GM12878 (cell line): ENCODE data around the gene EPHA4. TPM values are rescaled to one million over a fixed set of nuclear protein-coding genes. Genes with fewer than 3 reads are reported as not detected.
A peak's percentile ranks its signal among the peaks of the same experiment; 100 is the strongest.

Experiments
- ATAC-seq: fragments of 200-7000 bp; cut with Tn5 transposase; 3 replicates; pipeline ENCODE4 v1.9.1; 2020; ENCODE audit warnings: mild to moderate bottlenecking, moderate library complexity
- BruUV-seq: library from RNA; stranded (reverse); fragments of 400-500 nt; replicated peaks from 2 replicates; lab custom pipeline; 2021; lab: Mats Ljungman, UMichigan
- CTCF ChIA-PET: fragments of 300-600 bp; sonication (Branson Sonifier 250); formaldehyde crosslinking; extraction: SDS; loops from one replicate; lab custom pipeline; 2021; ENCODE audit warnings: inconsistent platforms; lab: Yijun Ruan, JAX
- POLR2A ChIA-PET: fragments of 350-600 bp; formaldehyde crosslinking; extraction: SDS; loops from one replicate; lab custom pipeline; 2021; ENCODE audit warnings: inconsistent platforms; lab: Charles Lee
- RAD21 ChIA-PET: fragments of 300-600 bp; sonication (Branson Sonifier 250); formaldehyde crosslinking; loops from one replicate; lab custom pipeline; 2023; ENCODE audit warnings: antibody characterized with exemption; ENCODE audit not compliant: unreplicated experiment; lab: Charles Lee
- SMC1A ChIA-PET: fragments of 300-600 bp; sonication (Branson Sonifier 250); formaldehyde crosslinking; loops from one replicate; lab custom pipeline; 2023; ENCODE audit not compliant: unreplicated experiment, uncharacterized antibody; lab: Charles Lee
- DNase-seq: peaks from one replicate; pipeline ENCODE4 v3.0.0-alpha.2; 2011; ENCODE audit warnings: low read depth, low spot score
- FAIRE-seq: peaks from 3 replicates; lab custom pipeline; 2011; peaks lifted over from hg19 to GRCh38; lab: Jason Lieb, UNC
- H2AFZ ChIP-seq: 2 replicates; pipeline ENCODE4 v1.6.0; 2011; ENCODE audit warnings: low read depth, low read length, control low read depth; ENCODE audit not compliant: control insufficient read depth
- H3K27ac ChIP-seq: 2 replicates; pipeline ENCODE4 v1.5.1; 2011; ENCODE audit warnings: control low read depth; ENCODE audit not compliant: control insufficient read depth, insufficient read depth
- H3K27me3 ChIP-seq, 2 experiments: replicated peaks in 1 of 2; 2 replicates each; pipeline versions ENCODE4 v1.6.0 to v1.6.1; 2011; ENCODE audit warnings: low read length in 1 of 2; ENCODE audit not compliant: control insufficient read depth in 2 of 2, insufficient read depth in 2 of 2
- H3K36me3 ChIP-seq, 2 experiments: 2 replicates each; pipeline ENCODE4 v1.5.1; 2011; ENCODE audit warnings: low read length in 1 of 2; ENCODE audit not compliant: control insufficient read depth in 2 of 2, insufficient read depth in 2 of 2
- H3K4me1 ChIP-seq: 2 replicates; pipeline ENCODE4 v1.6.1; 2011; ENCODE audit warnings: mild to moderate bottlenecking, low read length, moderate library complexity, mixed read lengths; ENCODE audit not compliant: control insufficient read depth, insufficient read depth
- H3K4me2 ChIP-seq: 2 replicates; pipeline ENCODE4 v1.6.0; 2011; ENCODE audit warnings: control low read depth; ENCODE audit not compliant: control insufficient read depth, insufficient read depth
- H3K4me3 ChIP-seq: fragments of 200-600 bp; sonication (generic); 2 replicates; pipeline ENCODE4 v1.5.1; 2016
- H3K79me2 ChIP-seq: 2 replicates; pipeline ENCODE4 v1.6.0; 2011; ENCODE audit warnings: low read length; ENCODE audit not compliant: control insufficient read depth, insufficient read depth
- H3K9ac ChIP-seq: 2 replicates; pipeline ENCODE4 v1.8.0; 2011; ENCODE audit warnings: low read length, control low read depth, mixed read lengths; ENCODE audit not compliant: control insufficient read depth, insufficient read depth
- H3K9me3 ChIP-seq: replicated peaks from 3 replicates; pipeline ENCODE4 v1.5.1; 2011; ENCODE audit warnings: mild to moderate bottlenecking, low read length; ENCODE audit not compliant: control insufficient read depth, insufficient read depth
- H4K20me1 ChIP-seq: 2 replicates; pipeline ENCODE4 v1.6.0; 2011; ENCODE audit not compliant: control insufficient read depth, insufficient read depth
- CEBPB ChIP-seq, 2 experiments: fragments of 150-350 bp in 1 of 2; IDR thresholded peaks; 2 replicates each; pipeline ENCODE4 v1.6.1; 2012 to 2014; ENCODE audit warnings: low read depth in 2 of 2, low read length in 2 of 2, borderline replicate concordance in 1 of 2, inconsistent platforms in 1 of 2
- CREB1 ChIP-seq: IDR thresholded peaks from 2 replicates; pipeline ENCODE4 v1.6.1; 2012; ENCODE audit warnings: low read depth, mild to moderate bottlenecking, inconsistent platforms
- EP300 ChIP-seq, 2 experiments: fragments of 150-350 bp in 1 of 2; IDR thresholded peaks; 2 replicates each; pipeline ENCODE4 v1.6.1; 2011 to 2012; ENCODE audit warnings: low read depth in 2 of 2, low read length in 2 of 2, borderline replicate concordance in 1 of 2, improper control_type of control experiment in 1 of 2, inconsistent platforms in 1 of 2; ENCODE audit not compliant: control insufficient read depth in 1 of 2
- FOXK2 ChIP-seq: fragments of 450-650 bp; IDR thresholded peaks from 2 replicates; pipeline ENCODE4 v1.6.1; 2017; ENCODE audit warnings: mild to moderate bottlenecking, moderate library complexity
- GATAD2B ChIP-seq: fragments of 450-650 bp; conservative IDR thresholded peaks from 2 replicates; pipeline ENCODE4 v1.6.1; 2017; ENCODE audit warnings: low read depth, mild to moderate bottlenecking, moderate library complexity
- IKZF1 ChIP-seq: fragments of 450-650 bp; conservative IDR thresholded peaks from 2 replicates; pipeline ENCODE4 v1.6.1; 2017; ENCODE audit warnings: antibody characterized with exemption, mild to moderate bottlenecking
- IKZF2 ChIP-seq, 2 experiments: fragments of 450-650 bp; IDR thresholded peaks; 2 replicates each; pipeline ENCODE4 v1.6.1; 2017; ENCODE audit warnings: mild to moderate bottlenecking in 2 of 2, moderate library complexity in 2 of 2
- MTA2 ChIP-seq: fragments of 450-650 bp; IDR thresholded peaks from 2 replicates; pipeline ENCODE4 v1.6.1; 2016; ENCODE audit warnings: low read depth, mild to moderate bottlenecking, moderate library complexity
- NFIC ChIP-seq: IDR thresholded peaks from 2 replicates; pipeline ENCODE4 v1.6.1; 2012; ENCODE audit warnings: low read depth, mild to moderate bottlenecking, inconsistent platforms, low read length, moderate library complexity
- NR2F1 ChIP-seq: fragments of 450-650 bp; conservative IDR thresholded peaks from 2 replicates; pipeline ENCODE4 v1.6.1; 2017; ENCODE audit warnings: mild to moderate bottlenecking
- RAD21 ChIP-seq: IDR thresholded peaks from 2 replicates; pipeline ENCODE4 v1.6.1; 2011; ENCODE audit warnings: mild to moderate bottlenecking, low read depth, low read length, moderate library complexity; ENCODE audit not compliant: insufficient read depth
- SMC3 ChIP-seq: IDR thresholded peaks from 2 replicates; pipeline ENCODE4 v1.6.1; 2011; ENCODE audit warnings: low read length, improper control_type of control experiment, borderline replicate concordance
- TCF12 ChIP-seq: IDR thresholded peaks from 2 replicates; pipeline ENCODE4 v1.6.1; 2011; ENCODE audit warnings: low read depth, mild to moderate bottlenecking, low read length
- ZNF207 ChIP-seq: fragments of 450-650 bp; IDR thresholded peaks from 2 replicates; pipeline ENCODE4 v1.6.1; 2014; ENCODE audit warnings: antibody characterized with exemption, mild to moderate bottlenecking, borderline replicate concordance
- ZNF384 ChIP-seq: IDR thresholded peaks from 2 replicates; pipeline ENCODE4 v1.6.1; 2012; ENCODE audit warnings: low read depth, mild to moderate bottlenecking, low read length, improper control_type of control experiment, borderline replicate concordance
- ZZZ3 ChIP-seq: IDR thresholded peaks from 2 replicates; pipeline ENCODE4 v1.6.1; 2011; ENCODE audit warnings: low read depth; ENCODE audit not compliant: control insufficient read depth, insufficient read length
- WGBS: methylation state at CpG from one replicate; pipeline ENCODE4 v1.1.6; 2016; ENCODE audit warnings: low lambda C conversion rate; ENCODE audit not compliant: insufficient replicate concordance, insufficient coverage; ENCODE audit errors: missing lambda C conversion rate; 5-methylcytosine and 5-hydroxymethylcytosine counted together
- in situ Hi-C: fragments of 300-500 bp; cut with MboI; formaldehyde crosslinking; loops from 9 replicates; pipeline ENCODE4 v1.14.3; 2018; ENCODE audit warnings: mixed read lengths
- intact Hi-C: fragments of 100-400 bp; cut with micrococcal nuclease; formaldehyde crosslinking; loops from one replicate; pipeline ENCODE4 v1.14.2; 2022; ENCODE audit not compliant: unreplicated experiment
- polyA plus RNA-seq, 11 experiments: library from polyadenylated mRNA; depleted of rRNA in 4 of 11; unstranded in 6 of 11; stranded (reverse) in 5 of 11; fragments of >200 nt; fragmentation: Nextera tagmentation in 4 of 11; fragmentation: Illumina TruSeq in 1 of 11; extraction: Ambion mirVana in 4 of 11; extraction: Trizol in 1 of 11; gene quantifications; 1 replicate in 1 of 11; 2 replicates in 10 of 11; pipeline versions ENCODE4 v1.2.1 to v1.2.3, GENCODE V29; 2011 to 2016; ENCODE audit warnings: inconsistent platforms in 2 of 11, missing spikeins in 2 of 11, low read depth in 1 of 11
- total RNA-seq, 4 experiments: library from RNA; depleted of rRNA in 3 of 4; stranded (reverse); fragments of >200 nt in 3 of 4; fragmentation: Illumina TruSeq in 1 of 4; extraction: Trizol in 1 of 4; gene quantifications; 2 replicates each; pipeline versions ENCODE4 v1.2.1 to v1.2.3, GENCODE V29; 2013 to 2021
- TF ChIP-seq, protein P1 (sequence below): fragments of 150-350 bp; IDR thresholded peaks from 2 replicates; pipeline ENCODE4 v1.6.1; 2016; ENCODE audit warnings: low read depth, low read length
- TF ChIP-seq, protein P2 (sequence below): fragments of 450-650 bp; IDR thresholded peaks from 2 replicates; pipeline ENCODE4 v1.6.1; 2018; ENCODE audit warnings: mild to moderate bottlenecking, low read depth, moderate library complexity; ENCODE audit not compliant: partially characterized antibody

The EPHA4 gene
- total and polyA plus RNA-seq, 10 of the 15 experiments (the other 5 are each of a cell fraction or from before 2014, with no cell fraction given), result 0.06 to 1.5 (median 0.33) TPM; not detected in 1

DNA sequence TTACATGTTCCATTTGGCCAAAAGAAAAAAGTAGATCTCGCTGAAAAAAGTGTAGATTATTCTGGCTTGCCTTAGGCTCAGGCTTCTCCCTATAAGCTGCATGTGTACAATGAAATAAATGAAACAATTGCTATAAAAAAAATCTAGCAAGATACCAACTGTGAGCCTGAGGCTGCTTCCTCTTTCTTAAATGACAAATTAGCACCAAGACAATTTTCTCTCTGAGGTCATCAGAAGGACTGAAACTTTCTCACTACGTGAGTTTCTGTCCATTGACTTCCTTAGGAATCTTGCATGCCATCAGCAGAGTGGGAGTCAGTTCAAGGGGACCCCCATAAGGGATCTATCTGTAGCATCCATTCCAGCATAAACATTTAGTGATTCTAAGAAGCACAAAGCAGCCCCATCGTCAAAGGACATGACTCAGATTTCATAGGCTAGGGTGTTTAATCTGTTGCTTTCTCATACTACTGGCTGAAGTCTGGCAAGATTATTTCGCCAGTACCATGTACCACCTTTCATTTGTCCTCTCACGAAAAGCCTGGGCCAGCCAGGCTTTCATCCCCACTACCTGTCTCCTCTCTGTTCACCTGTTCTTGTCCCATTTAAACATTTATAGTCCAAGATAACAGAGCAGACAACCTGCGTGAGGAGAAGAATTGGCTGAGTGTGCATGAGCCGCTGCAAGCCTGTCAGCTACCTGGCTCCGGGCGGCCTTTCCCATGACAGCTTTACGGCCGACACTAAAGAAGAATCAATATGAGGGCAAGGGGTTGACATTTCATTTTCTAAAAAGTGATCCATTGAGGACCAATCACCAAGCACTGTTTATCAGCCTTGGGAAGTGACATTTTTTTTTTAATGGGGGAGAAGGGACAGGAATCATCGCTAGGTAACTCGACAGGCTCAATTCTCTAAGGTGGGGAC is 120.0 kb downstream of the EPHA4 start:
- DNase-seq (no peak), ATAC-seq (peak; percentile 66), FAIRE-seq (no peak)
- no peak overlapping the region for H2AFZ ChIP-seq
- CTCF ChIA-PET, result no interaction called here
- no peaks in the 10 kb centered on the region for H3K27me3 ChIP-seq
- 64% methylated on average over 13 of the region's 13 CpGs for WGBS
- no peak overlapping the region for H3K9ac ChIP-seq
- H4K20me1 ChIP-seq, result no peaks in the 10 kb centered on the region
- H3K79me2 ChIP-seq, result no peaks in the 10 kb centered on the region
- intact Hi-C loops, result no loop called here
- in situ Hi-C loops, result no loop called here
- POLR2A ChIA-PET, result no interaction called here
- H3K4me2 ChIP-seq, result no peak overlapping the region
- H3K27ac ChIP-seq, result no peak overlapping the region
- RAD21 ChIA-PET, result no interaction called here
- H3K4me1 ChIP-seq, result no peaks in the 10 kb centered on the region
- no TSS peak for BruUV-seq
- no peaks in the 10 kb centered on the region for H3K9me3 ChIP-seq
- H3K36me3 ChIP-seq, result no peaks in the 10 kb centered on the region
- H3K4me3 ChIP-seq, result no peak overlapping the region
- SMC1A ChIA-PET, result no interaction called here
- TF ChIP-seq TCF12, result no peak
- no peak for TF ChIP-seq ZZZ3
- TF ChIP-seq FOXK2, result no peak
- peak; percentile 36; the same call in 1 of the 2 replicates for TF ChIP-seq MTA2
- TF ChIP-seq GATAD2B, result no peak
- no peak for TF ChIP-seq NFIC
- no peak for TF ChIP-seq CEBPB (IDR thresholded peaks at IDR 0.05; ENCODE audit: borderline replicate concordance in 1 of 2, low read depth in 2 of 2, low read length in 2 of 2)
- TF ChIP-seq, protein P1, sequence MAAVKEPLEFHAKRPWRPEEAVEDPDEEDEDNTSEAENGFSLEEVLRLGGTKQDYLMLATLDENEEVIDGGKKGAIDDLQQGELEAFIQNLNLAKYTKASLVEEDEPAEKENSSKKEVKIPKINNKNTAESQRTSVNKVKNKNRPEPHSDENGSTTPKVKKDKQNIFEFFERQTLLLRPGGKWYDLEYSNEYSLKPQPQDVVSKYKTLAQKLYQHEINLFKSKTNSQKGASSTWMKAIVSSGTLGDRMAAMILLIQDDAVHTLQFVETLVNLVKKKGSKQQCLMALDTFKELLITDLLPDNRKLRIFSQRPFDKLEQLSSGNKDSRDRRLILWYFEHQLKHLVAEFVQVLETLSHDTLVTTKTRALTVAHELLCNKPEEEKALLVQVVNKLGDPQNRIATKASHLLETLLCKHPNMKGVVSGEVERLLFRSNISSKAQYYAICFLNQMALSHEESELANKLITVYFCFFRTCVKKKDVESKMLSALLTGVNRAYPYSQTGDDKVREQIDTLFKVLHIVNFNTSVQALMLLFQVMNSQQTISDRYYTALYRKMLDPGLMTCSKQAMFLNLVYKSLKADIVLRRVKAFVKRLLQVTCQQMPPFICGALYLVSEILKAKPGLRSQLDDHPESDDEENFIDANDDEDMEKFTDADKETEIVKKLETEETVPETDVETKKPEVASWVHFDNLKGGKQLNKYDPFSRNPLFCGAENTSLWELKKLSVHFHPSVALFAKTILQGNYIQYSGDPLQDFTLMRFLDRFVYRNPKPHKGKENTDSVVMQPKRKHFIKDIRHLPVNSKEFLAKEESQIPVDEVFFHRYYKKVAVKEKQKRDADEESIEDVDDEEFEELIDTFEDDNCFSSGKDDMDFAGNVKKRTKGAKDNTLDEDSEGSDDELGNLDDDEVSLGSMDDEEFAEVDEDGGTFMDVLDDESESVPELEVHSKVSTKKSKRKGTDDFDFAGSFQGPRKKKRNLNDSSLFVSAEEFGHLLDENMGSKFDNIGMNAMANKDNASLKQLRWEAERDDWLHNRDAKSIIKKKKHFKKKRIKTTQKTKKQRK, result no peak
- TF ChIP-seq ZNF207, result no peak
- TF ChIP-seq, protein P2, sequence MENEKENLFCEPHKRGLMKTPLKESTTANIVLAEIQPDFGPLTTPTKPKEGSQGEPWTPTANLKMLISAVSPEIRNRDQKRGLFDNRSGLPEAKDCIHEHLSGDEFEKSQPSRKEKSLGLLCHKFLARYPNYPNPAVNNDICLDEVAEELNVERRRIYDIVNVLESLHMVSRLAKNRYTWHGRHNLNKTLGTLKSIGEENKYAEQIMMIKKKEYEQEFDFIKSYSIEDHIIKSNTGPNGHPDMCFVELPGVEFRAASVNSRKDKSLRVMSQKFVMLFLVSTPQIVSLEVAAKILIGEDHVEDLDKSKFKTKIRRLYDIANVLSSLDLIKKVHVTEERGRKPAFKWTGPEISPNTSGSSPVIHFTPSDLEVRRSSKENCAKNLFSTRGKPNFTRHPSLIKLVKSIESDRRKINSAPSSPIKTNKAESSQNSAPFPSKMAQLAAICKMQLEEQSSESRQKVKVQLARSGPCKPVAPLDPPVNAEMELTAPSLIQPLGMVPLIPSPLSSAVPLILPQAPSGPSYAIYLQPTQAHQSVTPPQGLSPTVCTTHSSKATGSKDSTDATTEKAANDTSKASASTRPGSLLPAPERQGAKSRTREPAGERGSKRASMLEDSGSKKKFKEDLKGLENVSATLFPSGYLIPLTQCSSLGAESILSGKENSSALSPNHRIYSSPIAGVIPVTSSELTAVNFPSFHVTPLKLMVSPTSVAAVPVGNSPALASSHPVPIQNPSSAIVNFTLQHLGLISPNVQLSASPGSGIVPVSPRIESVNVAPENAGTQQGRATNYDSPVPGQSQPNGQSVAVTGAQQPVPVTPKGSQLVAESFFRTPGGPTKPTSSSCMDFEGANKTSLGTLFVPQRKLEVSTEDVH, result no peak
- 0 out of 2 replicates have a peak, but pooled peaks have one; percentile 19 for TF ChIP-seq IKZF1
- TF ChIP-seq ZNF384, result peak; percentile 19; the same call in 1 of the 2 replicates
- peak in 1 of 2 experiments; percentile 39; a peak in 2 of 4 replicates for TF ChIP-seq IKZF2 (IDR thresholded peaks at IDR 0.05)
- TF ChIP-seq EP300 (IDR thresholded peaks at IDR 0.05; ENCODE audit: borderline replicate concordance in 1 of 2, control insufficient read depth in 1 of 2, low read depth in 2 of 2, low read length in 2 of 2), result no peak
- no peak for TF ChIP-seq RAD21
- TF ChIP-seq NR2F1, result no peak
- TF ChIP-seq SMC3, result no peak
- no peak for TF ChIP-seq CREB1
